Progenitor cell of endocrine pancreas (in vitro differentiated cells): ENCODE data around the gene IFT122. TPM values are rescaled to one million over a fixed set of nuclear protein-coding genes. Genes with fewer than 3 reads are reported as not detected.

Experiments
- DNase-seq: peaks from one replicate; pipeline ENCODE4 v3.0.0; 2021; ENCODE audit warnings: low spot score; ENCODE audit not compliant: unreplicated experiment
- H3K27ac Mint-ChIP-seq: 2 replicates; pipeline ENCODE4 v1.8.0; 2021; ENCODE audit warnings: mild to moderate bottlenecking, moderate library complexity, mixed read lengths
- H3K27me3 Mint-ChIP-seq: 2 replicates; pipeline ENCODE4 v1.8.0; 2021; ENCODE audit warnings: mixed read lengths
- H3K36me3 Mint-ChIP-seq: 2 replicates; pipeline ENCODE4 v1.8.0; 2022; ENCODE audit warnings: mixed read lengths; ENCODE audit not compliant: insufficient read depth
- H3K4me1 Mint-ChIP-seq: 2 replicates; pipeline ENCODE4 v1.8.0; 2021; ENCODE audit warnings: low read depth, mixed read lengths
- H3K4me3 Mint-ChIP-seq: 2 replicates; pipeline ENCODE4 v1.8.0; 2021; ENCODE audit warnings: low read depth, mild to moderate bottlenecking, moderate library complexity, mixed read lengths
- H3K9me3 Mint-ChIP-seq: 2 replicates; pipeline ENCODE4 v1.8.0; 2021; ENCODE audit warnings: low read depth, mixed read lengths
- CTCF ChIP-seq: fragments of 200-600 bp; sonication (generic); IDR thresholded peaks from one replicate; pipeline ENCODE4 v1.5.0; 2021; ENCODE audit warnings: antibody characterized with exemption, mild to moderate bottlenecking; ENCODE audit not compliant: unreplicated experiment
- total RNA-seq: library from RNA; stranded (reverse); gene quantifications from 2 replicates; pipeline ENCODE4 v1.2.1, GENCODE V29; 2021

The IFT122 gene
- total RNA-seq, 1 donor from 2014 or later, result 75.6 TPM

- Mint-ChIP-seq H3K27ac (no peak overlapping the region), H3K36me3 (peaks cover 22% of the 10 kb centered on the region), H3K9me3 (no peaks in the 10 kb centered on the region), H3K4me3 (no peak overlapping the region), H3K4me1 (peaks cover 14% of the 10 kb centered on the region), H3K27me3 (no peaks in the 10 kb centered on the region)
- no peak for TF ChIP-seq CTCF
- no peak for DNase-seq
Measured at GRCh38 chr3:129463716-129464115, 23.7 kb downstream of the IFT122 start.

GRCh38 chr3:129467932-129468331 lies 27.9 kb downstream of the IFT122 start:
- Mint-ChIP-seq H3K9me3 (no peaks in the 10 kb centered on the region), H3K27me3 (no peaks in the 10 kb centered on the region), H3K4me3 (no peak overlapping the region), H3K36me3 (peaks cover 27% of the 10 kb centered on the region), H3K4me1 (peaks cover 11% of the 10 kb centered on the region), H3K27ac (peak overlapping the region; percentile 10)
- DNase-seq, result no peak
- no peak for TF ChIP-seq CTCF

DNA sequence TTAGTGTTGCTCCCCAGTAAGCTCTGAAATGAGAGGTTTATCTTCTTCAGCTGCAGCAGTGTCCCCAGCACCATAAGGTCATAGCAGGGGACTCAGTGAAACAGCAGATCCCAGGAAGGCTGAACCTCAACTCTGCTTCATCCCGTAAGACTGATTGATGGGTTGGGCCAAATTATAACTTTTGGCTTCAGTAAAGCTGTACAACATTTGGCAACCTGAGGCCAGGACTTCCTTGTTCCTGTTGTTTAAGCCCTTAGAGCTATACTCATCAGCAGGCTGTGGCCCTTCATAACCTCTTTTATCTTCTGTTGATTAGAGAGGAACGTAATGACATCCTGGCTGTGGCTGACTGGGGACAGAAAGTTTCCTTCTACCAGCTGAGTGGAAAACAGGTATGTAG lies 29.0 kb downstream of the IFT122 start:
- DNase-seq, result no peak
- H3K36me3 Mint-ChIP-seq, result peaks cover 24% of the 10 kb centered on the region
- H3K9me3 Mint-ChIP-seq, result no peaks in the 10 kb centered on the region
- peaks cover 11% of the 10 kb centered on the region for H3K4me1 Mint-ChIP-seq
- H3K27me3 Mint-ChIP-seq, result no peaks in the 10 kb centered on the region
- no peak for TF ChIP-seq CTCF
- no peak overlapping the region for H3K27ac Mint-ChIP-seq
- no peak overlapping the region for H3K4me3 Mint-ChIP-seq

DNA sequence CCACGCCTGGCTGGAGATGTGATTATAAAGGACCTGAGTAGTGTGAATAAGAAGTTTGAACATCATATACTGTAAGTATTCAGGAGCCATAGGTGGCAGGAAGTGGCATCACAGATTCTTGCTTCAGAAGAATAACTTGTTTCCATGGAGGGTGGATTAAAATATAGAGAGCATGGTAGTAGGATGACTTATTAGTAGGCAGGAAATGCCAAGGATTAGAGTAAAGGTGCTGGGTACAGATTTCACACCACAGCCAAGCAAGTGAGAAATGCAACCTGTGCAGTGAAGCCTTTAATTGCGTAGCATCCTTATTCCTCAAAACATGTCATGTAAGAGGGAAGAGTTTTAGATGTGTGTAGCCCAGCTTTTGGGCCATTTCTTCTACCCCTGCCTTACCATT lies 30.8 kb downstream of the IFT122 start:
- peaks cover 11% of the 10 kb centered on the region for H3K4me1 Mint-ChIP-seq
- DNase-seq, result no peak
- no peaks in the 10 kb centered on the region for H3K27me3 Mint-ChIP-seq
- H3K9me3 Mint-ChIP-seq, result no peaks in the 10 kb centered on the region
- no peak overlapping the region for H3K4me3 Mint-ChIP-seq
- H3K36me3 Mint-ChIP-seq, result peaks cover 19% of the 10 kb centered on the region
- TF ChIP-seq CTCF, result no peak
- no peak overlapping the region for H3K27ac Mint-ChIP-seq

GRCh38 chr3:129473067-129473768 lies 33.2 kb downstream of the IFT122 start:
- Mint-ChIP-seq H3K4me3 (no peak overlapping the region), H3K36me3 (peaks cover 24% of the 10 kb centered on the region), H3K9me3 (no peaks in the 10 kb centered on the region), H3K27me3 (no peaks in the 10 kb centered on the region), H3K4me1 (peaks cover 3% of the 10 kb centered on the region), H3K27ac (no peak overlapping the region)
- no peak for TF ChIP-seq CTCF
- no peak for DNase-seq
